GM12891 (cell line): ENCODE data around the gene FKBP9.
"Not testable (repeated sequence)": the region's sequence is repeated elsewhere in the genome, so short reads cannot be mapped to it uniquely, and the experiment has no call there.

Source experiments
- DNase-seq: peaks from one replicate; pipeline ENCODE4 v3.0.0; 2011; ENCODE audit warnings: low spot score; ENCODE audit not compliant: insufficient read length
- FAIRE-seq: peaks from 2 replicates; lab custom pipeline; 2011; peaks lifted over from hg19 to GRCh38; lab: Jason Lieb, UNC
- PAX5 ChIP-seq: IDR thresholded peaks from 2 replicates; pipeline ENCODE4 v1.6.1; 2011; ENCODE audit warnings: low read length, moderate library complexity, mild to moderate bottlenecking; ENCODE audit not compliant: insufficient read depth, severe bottlenecking
- POLR2A ChIP-seq: IDR thresholded peaks from 2 replicates; pipeline ENCODE4 v1.6.1; 2011; ENCODE audit warnings: low read depth, low read length, control low read depth
- POLR2AphosphoS5 ChIP-seq: IDR thresholded peaks from 2 replicates; pipeline ENCODE4 v1.6.1; 2011; ENCODE audit warnings: low read depth, low read length, control low read depth
- POU2F2 ChIP-seq: IDR thresholded peaks from 2 replicates; pipeline ENCODE4 v1.6.1; 2011; ENCODE audit warnings: low read depth, mild to moderate bottlenecking, control low read depth, low read length, moderate library complexity
- SPI1 ChIP-seq: IDR thresholded peaks from 2 replicates; pipeline ENCODE4 v1.6.1; 2011; ENCODE audit warnings: low read depth, low read length, control low read depth
- TAF1 ChIP-seq: IDR thresholded peaks from 2 replicates; pipeline ENCODE4 v1.6.1; 2011; ENCODE audit warnings: low read depth, low read length, control low read depth

FKBP9 gene

DNA sequence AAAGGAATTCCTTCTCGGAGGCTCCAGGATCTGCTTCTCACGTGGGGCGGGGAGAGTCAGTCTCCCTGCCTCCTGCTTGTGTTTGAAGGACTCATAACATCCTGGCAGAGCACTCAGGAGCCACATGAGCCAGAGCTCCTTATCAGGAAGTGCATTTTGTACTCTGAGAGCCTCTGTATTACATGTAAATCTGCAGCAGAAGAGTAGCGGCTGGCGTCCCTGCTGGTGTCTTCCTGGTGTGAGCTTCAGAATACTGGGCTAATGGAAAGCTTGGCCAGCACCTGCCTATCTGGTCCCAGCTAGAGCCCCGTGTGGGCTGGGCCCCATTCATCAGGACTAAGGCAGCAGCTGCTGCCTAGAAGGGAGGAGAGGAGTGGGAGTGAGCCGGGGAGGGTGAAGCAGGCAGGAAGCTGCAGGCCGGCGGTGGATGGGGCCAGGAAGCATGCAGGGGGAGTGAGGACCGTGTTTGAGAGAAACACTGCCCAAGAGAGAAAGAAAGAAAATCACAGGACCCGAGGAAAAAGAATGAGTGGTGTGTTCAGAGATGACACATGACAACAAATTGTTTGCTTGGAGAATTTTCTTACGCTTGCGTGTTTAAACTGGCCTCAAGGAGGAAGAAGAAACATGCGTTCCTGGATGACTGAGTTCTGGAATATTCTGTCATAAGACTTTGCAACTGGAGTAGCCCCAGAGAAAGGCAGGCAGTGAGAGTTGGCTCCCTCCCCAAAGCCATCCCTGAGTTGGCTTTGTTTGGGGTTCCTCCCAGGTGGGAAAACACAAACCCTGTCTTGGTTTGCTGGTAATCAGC lies 41.3 kb downstream of the FKBP9 start:
- DNase-seq, FAIRE-seq: not testable (repeated sequence)

DNA sequence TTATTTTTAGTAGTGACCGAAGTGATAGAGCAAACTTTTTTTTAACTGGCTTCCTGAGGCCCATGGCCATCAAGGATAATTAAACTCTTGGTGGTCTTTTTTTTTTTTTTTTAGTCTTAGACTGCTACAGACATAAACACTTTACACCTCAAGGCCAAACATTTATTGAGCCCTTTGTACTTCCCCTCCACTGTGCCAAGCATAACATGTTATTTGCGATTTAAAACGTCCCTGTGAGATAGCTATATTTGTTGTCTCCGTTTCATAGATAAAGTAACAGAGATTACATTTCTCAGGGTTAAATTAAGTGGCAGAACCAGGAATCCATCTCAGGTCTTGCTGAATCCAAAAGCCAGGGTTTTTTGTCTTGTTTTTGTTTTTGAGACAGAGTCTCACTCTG lies 42.1 kb downstream of the FKBP9 start:
- DNase-seq, FAIRE-seq: not testable (repeated sequence)

DNA sequence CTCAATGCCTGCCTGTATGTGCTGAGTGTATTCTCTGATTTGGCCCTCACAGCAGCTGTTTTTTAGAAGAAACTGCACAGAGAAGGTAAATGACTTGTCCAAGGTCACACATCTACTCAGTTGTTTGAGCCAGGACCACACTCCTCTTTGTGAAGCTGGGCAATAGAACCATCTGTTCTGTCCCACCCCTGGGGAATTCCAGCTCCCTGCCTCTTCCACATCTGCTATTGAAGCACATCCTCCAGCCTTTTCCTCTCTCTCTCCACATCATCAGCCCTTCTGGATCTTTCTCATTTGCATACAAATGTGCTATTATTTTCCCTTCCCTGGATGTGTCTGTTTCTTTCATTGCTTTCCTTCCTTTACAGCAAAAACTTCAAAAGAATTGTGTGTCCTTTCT lies 45.9 kb downstream of the FKBP9 start:
- DNase-seq, FAIRE-seq: not testable (repeated sequence)

DNA sequence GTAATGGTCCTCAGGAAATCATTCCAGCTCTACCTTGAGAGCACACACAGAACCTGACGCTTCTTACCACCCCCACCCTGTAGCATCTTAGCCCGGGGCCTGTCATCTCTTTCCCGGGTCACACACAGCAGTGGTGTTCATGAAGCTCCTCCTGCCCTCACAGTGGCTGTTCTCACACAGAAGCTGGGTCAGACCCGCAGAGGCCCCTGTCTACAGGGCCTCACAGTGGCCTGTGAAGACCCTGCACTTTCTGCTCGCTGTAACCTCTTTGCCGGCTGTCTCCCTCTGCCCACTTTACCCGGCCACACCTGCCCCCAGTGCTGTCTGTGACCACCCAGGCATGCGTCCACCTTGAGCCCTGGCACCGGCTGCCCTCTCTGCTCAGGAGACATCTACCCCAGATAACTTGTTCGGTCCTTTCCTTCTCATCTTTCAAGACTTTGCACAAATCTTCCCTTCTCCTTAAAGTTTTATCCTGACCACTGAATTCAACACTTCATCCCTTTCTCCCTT lies 46.9 kb downstream of the FKBP9 start:
- DNase-seq, FAIRE-seq: not testable (repeated sequence)

DNA sequence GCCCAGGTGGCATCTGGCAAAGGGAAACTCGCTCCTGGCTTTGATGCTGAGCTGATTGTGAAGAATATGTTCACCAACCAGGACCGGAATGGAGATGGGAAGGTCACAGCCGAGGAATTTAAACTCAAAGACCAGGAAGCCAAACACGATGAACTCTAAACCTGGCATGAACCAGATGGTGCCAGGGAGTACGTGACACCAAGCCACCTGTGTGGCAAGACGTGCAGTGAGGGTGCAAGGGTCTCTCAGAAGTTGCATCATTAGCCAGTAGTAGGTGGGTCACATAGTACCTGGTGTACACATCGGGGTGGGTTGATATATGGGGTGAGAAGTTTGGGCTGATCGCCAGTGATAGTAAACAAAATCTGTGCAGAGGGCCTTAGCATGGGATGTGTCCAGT lies 48.0 kb downstream of the FKBP9 start:
- not testable (repeated sequence) for DNase-seq, FAIRE-seq

DNA sequence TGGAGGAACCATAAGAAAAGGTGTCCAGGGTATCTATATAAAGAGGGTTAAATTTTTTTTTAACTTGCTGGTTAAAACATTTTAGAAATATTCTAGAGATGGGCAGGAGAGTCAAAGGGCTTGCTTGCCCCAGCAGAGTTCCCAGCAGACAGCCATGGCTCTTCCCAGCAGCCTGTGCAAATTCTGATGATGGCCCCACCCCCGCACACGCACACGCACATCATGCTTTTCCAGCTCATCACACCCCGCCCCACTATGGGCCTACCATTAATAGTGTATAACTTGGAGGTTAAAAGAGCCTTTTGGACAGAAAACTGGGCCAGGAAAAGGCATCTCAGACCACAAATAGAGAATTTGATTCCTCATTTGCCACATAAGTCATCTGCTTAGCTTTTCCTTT lies 48.5 kb downstream of the FKBP9 start:
- DNase-seq, FAIRE-seq: not testable (repeated sequence)

DNA sequence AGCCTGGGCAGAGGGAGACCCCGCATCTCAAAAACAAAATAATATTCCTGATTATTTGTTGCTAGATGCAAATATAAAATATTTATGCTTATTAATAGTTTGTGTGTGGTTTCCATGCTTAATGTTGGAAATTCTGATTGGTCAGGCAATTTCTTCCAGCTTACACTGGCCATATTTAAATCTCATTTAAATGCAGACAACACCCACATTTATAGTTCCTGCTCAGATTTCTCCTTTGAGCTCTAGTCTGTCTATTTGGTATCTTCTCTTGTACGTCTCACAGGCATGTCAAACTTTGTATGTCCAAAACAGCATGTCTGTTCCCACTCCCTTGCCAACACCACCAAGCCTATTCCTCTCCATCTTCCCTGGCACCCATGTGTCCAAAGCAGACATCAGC lies 52.5 kb downstream of the FKBP9 start:
- FAIRE-seq = no peak

DNA sequence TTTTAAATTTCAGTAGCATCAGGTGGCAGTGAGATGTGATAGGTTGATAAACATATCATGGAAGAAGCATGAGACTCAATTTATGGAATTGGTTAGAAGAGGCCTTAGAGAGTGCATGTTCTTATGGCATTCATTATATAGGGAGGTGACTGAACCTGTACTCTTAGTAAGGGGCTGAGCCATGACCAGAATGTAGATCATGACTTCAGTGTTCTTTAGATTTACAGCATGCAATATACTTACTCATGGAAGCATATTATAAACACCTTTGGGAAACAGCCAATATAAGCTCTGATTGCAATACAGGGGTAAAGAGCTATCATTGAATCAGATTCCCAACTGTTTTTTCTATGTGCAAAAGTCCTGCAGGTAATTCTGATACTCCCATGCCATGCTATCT lies 55.1 kb downstream of the FKBP9 start:
- FAIRE-seq (no peak), DNase-seq (no peak)
- TF ChIP-seq SPI1 = no peak
- no peak for TF ChIP-seq POU2F2
- TF ChIP-seq POLR2AphosphoS5 = no peak
- TF ChIP-seq POLR2A = no peak
- TF ChIP-seq TAF1 = no peak
- TF ChIP-seq PAX5 = no peak

More for the DNA sequence above, 52.5 kb downstream of the FKBP9 start:
- no peak for TF ChIP-seq POU2F2
- no peak for TF ChIP-seq SPI1
- TF ChIP-seq POLR2AphosphoS5 = no peak
- no peak for TF ChIP-seq POLR2A
- TF ChIP-seq TAF1 = no peak
- DNase-seq = no peak

DNA sequence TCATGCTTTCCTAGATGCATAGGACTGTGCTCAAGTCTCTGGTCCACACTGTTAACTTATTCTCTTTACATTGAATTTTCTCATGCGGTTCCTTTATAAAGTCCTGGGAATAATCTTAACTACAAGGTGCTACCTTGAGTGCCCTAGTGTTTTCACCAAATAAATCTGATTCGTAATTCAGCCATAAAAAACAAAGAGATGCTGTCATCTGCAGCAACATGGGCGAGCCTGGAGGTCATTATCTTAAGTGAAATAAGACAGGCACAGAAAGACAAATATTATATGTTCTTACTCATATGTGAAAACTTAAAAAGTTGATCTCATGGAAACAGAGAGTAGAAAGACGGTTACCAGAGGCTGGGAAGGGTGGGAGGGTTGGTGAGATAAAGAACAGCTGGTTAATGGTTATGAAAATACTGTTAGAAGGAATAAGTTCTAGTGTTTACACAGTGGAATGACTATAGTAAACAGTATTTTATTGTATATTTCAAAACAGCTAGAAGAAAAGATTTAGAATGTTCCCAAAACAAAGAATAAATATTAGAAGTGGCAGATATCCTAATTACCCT lies 67.0 kb downstream of the FKBP9 start:
- FAIRE-seq = no peak
- no peak for DNase-seq
- no peak for TF ChIP-seq TAF1

DNA sequence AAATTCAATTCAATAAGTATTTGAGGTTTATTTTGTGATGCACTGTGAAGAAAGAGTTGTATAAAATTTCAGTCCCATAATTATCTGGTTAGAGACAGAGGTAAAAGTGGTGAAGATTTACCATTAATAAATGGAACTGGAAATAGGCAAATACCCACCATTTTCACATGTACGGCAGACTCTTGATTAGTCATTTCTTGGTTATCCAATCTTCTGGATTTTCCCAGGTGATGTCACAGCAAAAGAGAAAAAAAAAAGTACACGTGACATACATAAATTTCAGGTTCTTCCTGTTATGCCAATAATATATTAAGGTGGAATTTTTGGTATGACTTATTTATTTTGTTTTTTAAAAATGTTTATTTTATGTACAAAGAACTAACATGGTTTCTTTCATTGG lies 78.5 kb downstream of the FKBP9 start:
- FAIRE-seq = no peak
- TF ChIP-seq SPI1 = no peak
- no peak for TF ChIP-seq TAF1
- TF ChIP-seq POU2F2 = no peak
- no peak for TF ChIP-seq POLR2A
- no peak for TF ChIP-seq POLR2AphosphoS5
- no peak for TF ChIP-seq PAX5
- no peak for DNase-seq

DNA sequence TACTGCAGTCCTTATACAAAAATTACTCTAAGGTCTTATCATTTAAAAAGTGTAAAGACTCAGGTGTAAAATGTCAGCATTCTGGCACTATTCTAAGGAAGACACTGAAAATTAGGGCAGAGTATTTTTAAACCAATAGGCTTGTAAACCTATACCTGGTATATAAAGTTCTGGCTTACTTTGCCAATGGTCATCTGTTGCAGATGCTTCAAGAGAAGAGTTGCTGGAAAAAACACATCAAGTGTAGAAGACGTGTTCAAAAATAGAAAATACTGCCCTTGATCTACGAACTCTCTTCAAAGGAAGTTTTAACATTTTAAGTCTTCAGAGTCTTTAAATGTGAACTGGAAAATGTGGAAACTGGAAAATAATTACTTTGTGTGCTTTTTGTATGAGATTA lies 81.4 kb downstream of the FKBP9 start:
- TF ChIP-seq TAF1 = no peak
- TF ChIP-seq POLR2A = no peak
- TF ChIP-seq SPI1 = no peak
- no peak for TF ChIP-seq POLR2AphosphoS5
- TF ChIP-seq POU2F2 = no peak
- no peak for TF ChIP-seq PAX5
- no peak for DNase-seq
- FAIRE-seq = no peak

DNA sequence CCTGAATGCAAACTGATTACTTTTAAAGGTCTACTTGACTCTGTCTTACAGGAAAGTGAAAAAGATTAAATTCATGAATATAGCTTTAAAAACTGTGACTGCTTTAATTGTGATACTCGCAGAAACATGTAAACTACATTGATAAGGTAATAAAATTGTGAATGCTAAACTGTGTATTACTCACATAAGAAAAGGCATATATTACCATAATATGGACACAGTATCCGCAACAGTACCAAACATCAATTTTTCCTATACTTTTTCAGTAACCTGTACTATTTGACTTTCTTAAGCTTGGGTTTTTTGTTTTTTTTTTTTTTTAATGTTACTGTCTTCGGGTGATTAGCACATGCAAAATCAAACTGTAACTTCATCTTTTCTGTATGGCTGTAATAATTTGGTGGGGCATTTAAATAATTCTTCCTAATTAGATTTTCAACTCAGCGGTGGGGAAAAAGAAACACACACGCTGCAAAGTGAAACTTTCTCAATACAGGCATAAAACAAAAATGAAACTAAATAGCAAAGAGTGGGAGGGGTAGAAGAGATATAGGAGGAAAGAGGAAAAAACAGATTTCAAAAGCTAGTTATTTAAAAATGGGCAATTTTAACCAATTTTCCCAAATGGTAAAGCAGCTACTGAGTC lies 82.1 kb downstream of the FKBP9 start:
- FAIRE-seq (peak; percentile 72), DNase-seq (no peak)
- no peak for TF ChIP-seq PAX5
- no peak for TF ChIP-seq SPI1
- no peak for TF ChIP-seq TAF1
- no peak for TF ChIP-seq POLR2AphosphoS5
- no peak for TF ChIP-seq POU2F2
- no peak for TF ChIP-seq POLR2A
